ENCODE measurements around the gene GLB1L2.

The GLB1L2 gene

DNA sequence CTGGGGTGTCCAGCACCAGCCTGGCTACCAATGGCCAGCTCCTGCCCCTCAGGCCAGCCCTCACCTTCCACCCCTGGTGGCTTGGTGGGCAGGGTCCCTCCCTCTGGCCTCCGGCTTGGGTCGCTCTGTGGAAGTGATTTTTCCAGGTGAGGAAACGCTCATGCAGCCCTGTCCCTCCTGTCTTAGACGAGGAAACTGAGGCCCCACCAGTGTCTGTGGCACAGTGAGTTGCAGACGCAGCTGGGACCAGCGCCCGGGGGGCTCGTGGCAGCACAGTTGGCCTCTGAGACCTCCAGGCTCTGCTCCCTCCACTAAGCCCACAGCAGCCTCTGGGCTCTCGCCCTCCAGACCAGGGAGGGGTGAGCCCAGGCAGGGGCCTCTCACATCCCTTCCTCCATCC is 74.1 kb downstream of the GLB1L2 start:
- Histone ChIP-seq H2BK15ac (replicated peaks; ENCODE audit: low read depth) (no peak overlapping the region), H4K8ac (ENCODE audit: low read depth, low read length) (no peak overlapping the region), H3K4ac (ENCODE audit: low read depth, low read length) (no peak overlapping the region), H3K36me3 (ENCODE audit: control insufficient read depth, insufficient read depth, low read length) (no peaks in the 10 kb centered on the region), H3K23ac (ENCODE audit: low read length) (no peak overlapping the region), H3K4me1 (ENCODE audit: control insufficient read depth, low read depth, low read length) (peaks cover 3% of the 10 kb centered on the region), H3K79me2 (ENCODE audit: control insufficient read depth, insufficient read depth, low read length) (no peaks in the 10 kb centered on the region), H2BK120ac (ENCODE audit: low read depth, low read length) (no peak overlapping the region), H3K4me2 (ENCODE audit: low read length) (no peak overlapping the region), H3K18ac (ENCODE audit: low read length) (no peak overlapping the region), H4K5ac (ENCODE audit: low read length) (no peak overlapping the region), H2BK5ac (ENCODE audit: low read length) (no peak overlapping the region), H2AK5ac (ENCODE audit: low read length) (no peak overlapping the region), H3K9ac (ENCODE audit: low read length) (no peak overlapping the region), H3K79me1 (ENCODE audit: low read length) (peaks cover 7% of the 10 kb centered on the region), H3K4me3 (ENCODE audit: low read length) (no peak overlapping the region), H3K27me3 (ENCODE audit: insufficient read depth, low read length, poor library complexity) (no peaks in the 10 kb centered on the region), H3K27ac (ENCODE audit: low read depth, low read length) (no peak overlapping the region), H3K56ac (ENCODE audit: low read length) (no peak overlapping the region)
- no CpG with 5 or more reads among the region's 9 CpGs for WGBS (ENCODE audit: extremely low coverage, insufficient coverage, low lambda C conversion rate)
- no peak for DNase-seq

DNA sequence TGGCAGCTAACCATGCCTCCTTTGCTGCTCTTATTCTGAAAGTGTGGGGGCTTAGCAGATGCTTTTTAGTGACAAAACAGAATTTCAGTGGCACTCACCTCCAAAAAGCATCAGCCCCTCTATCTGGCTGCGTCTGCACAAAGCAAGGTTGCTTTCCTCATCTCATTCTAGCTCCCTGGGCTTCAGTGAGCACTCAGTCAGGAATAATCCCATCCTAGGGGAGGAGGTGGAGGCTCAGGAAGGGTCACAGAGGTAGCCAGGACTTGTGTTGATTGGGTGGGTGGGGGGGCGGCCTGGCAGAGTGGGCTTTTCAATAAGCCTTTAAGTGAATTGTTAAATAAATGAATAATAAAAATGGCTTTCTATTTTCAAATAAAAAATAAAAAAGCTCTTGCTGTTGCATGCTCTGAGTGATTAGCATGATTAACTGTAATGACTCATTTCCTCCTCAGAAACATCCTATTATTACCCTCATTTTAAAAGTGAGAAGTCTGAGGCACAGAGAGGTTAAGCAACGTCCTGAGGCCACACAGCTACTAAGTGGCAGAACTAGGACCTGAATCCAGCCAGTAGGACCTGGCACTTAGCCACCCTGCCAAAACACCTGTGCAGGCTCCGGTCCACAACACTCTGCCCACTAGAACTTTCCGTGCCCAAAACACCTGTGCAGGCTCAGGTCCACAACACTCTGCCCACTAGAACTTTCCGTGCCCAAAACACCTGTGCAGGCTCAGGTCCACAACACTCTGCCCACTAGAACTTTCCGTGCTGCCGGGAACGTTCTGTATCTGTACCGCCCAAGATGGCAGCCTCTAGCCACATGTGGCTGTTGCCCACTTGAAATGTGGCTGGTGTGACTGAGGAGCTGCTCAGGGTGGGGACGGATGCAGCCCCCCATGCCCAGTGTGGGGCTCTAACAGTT is 74.7 kb downstream of the GLB1L2 start:
- no peak overlapping the region for H3K4ac ChIP-seq (ENCODE audit: low read depth, low read length)
- peaks cover 1% of the 10 kb centered on the region for H3K79me2 ChIP-seq (ENCODE audit: control insufficient read depth, insufficient read depth, low read length)
- no peak overlapping the region for H2AK5ac ChIP-seq (ENCODE audit: low read length)
- peaks cover 8% of the 10 kb centered on the region for H3K79me1 ChIP-seq (ENCODE audit: low read length)
- H3K27me3 ChIP-seq (ENCODE audit: insufficient read depth, low read length, poor library complexity): no peaks in the 10 kb centered on the region
- H3K9ac ChIP-seq (ENCODE audit: low read length): no peak overlapping the region
- no peak for DNase-seq
- no CpG with 5 or more reads among the region's 11 CpGs for WGBS (ENCODE audit: extremely low coverage, insufficient coverage, low lambda C conversion rate)
- H3K27ac ChIP-seq (ENCODE audit: low read depth, low read length): no peak overlapping the region
- no peak overlapping the region for H3K4me3 ChIP-seq (ENCODE audit: low read length)
- H3K4me2 ChIP-seq (ENCODE audit: low read length): no peak overlapping the region
- H4K5ac ChIP-seq (ENCODE audit: low read length): no peak overlapping the region
- H3K23ac ChIP-seq (ENCODE audit: low read length): no peak overlapping the region
- no peak overlapping the region for H2BK5ac ChIP-seq (ENCODE audit: low read length)
- H2BK120ac ChIP-seq (ENCODE audit: low read depth, low read length): no peak overlapping the region
- H2BK15ac ChIP-seq (replicated peaks; ENCODE audit: low read depth): no peak overlapping the region
- H3K56ac ChIP-seq (ENCODE audit: low read length): no peak overlapping the region
- H3K4me1 ChIP-seq (ENCODE audit: control insufficient read depth, low read depth, low read length): peaks cover 5% of the 10 kb centered on the region
- no peak overlapping the region for H3K18ac ChIP-seq (ENCODE audit: low read length)
- no peak overlapping the region for H4K8ac ChIP-seq (ENCODE audit: low read depth, low read length)
- no peaks in the 10 kb centered on the region for H3K36me3 ChIP-seq (ENCODE audit: control insufficient read depth, insufficient read depth, low read length)

GRCh38 chr11:134407321-134407828 is 75.6 kb downstream of the GLB1L2 start:
- Histone ChIP-seq H4K8ac (ENCODE audit: low read depth, low read length) (no peak overlapping the region), H3K18ac (ENCODE audit: low read length) (no peak overlapping the region), H3K79me1 (ENCODE audit: low read length) (peaks cover 8% of the 10 kb centered on the region), H4K5ac (ENCODE audit: low read length) (no peak overlapping the region), H2AK5ac (ENCODE audit: low read length) (no peak overlapping the region), H3K4me1 (ENCODE audit: control insufficient read depth, low read depth, low read length) (peaks cover 5% of the 10 kb centered on the region), H2BK120ac (ENCODE audit: low read depth, low read length) (no peak overlapping the region), H3K56ac (ENCODE audit: low read length) (no peak overlapping the region), H2BK5ac (ENCODE audit: low read length) (no peak overlapping the region), H3K9ac (ENCODE audit: low read length) (no peak overlapping the region), H3K4me2 (ENCODE audit: low read length) (no peak overlapping the region), H3K27ac (ENCODE audit: low read depth, low read length) (no peak overlapping the region), H3K27me3 (ENCODE audit: insufficient read depth, low read length, poor library complexity) (no peaks in the 10 kb centered on the region), H3K4me3 (ENCODE audit: low read length) (no peak overlapping the region), H3K36me3 (ENCODE audit: control insufficient read depth, insufficient read depth, low read length) (no peaks in the 10 kb centered on the region), H3K79me2 (ENCODE audit: control insufficient read depth, insufficient read depth, low read length) (peaks cover 1% of the 10 kb centered on the region), H2BK15ac (replicated peaks; ENCODE audit: low read depth) (no peak overlapping the region), H3K23ac (ENCODE audit: low read length) (no peak overlapping the region), H3K4ac (ENCODE audit: low read depth, low read length) (no peak overlapping the region)
- no CpG with 5 or more reads among the region's 12 CpGs for WGBS (ENCODE audit: extremely low coverage, insufficient coverage, low lambda C conversion rate)
- no peak for DNase-seq

GRCh38 chr11:134407923-134408322 is 76.1 kb downstream of the GLB1L2 start:
- Histone ChIP-seq H3K27ac (ENCODE audit: low read depth, low read length) (no peak overlapping the region), H3K56ac (ENCODE audit: low read length) (no peak overlapping the region), H3K23ac (ENCODE audit: low read length) (no peak overlapping the region), H3K4me2 (ENCODE audit: low read length) (no peak overlapping the region), H2BK120ac (ENCODE audit: low read depth, low read length) (no peak overlapping the region), H3K4me1 (ENCODE audit: control insufficient read depth, low read depth, low read length) (peaks cover 5% of the 10 kb centered on the region), H2BK5ac (ENCODE audit: low read length) (no peak overlapping the region), H3K4ac (ENCODE audit: low read depth, low read length) (no peak overlapping the region), H3K79me1 (ENCODE audit: low read length) (peaks cover 8% of the 10 kb centered on the region), H2AK5ac (ENCODE audit: low read length) (no peak overlapping the region), H3K9ac (ENCODE audit: low read length) (no peak overlapping the region), H3K18ac (ENCODE audit: low read length) (no peak overlapping the region), H4K8ac (ENCODE audit: low read depth, low read length) (no peak overlapping the region), H3K4me3 (ENCODE audit: low read length) (no peak overlapping the region), H3K27me3 (ENCODE audit: insufficient read depth, low read length, poor library complexity) (no peaks in the 10 kb centered on the region), H4K5ac (ENCODE audit: low read length) (no peak overlapping the region), H2BK15ac (replicated peaks; ENCODE audit: low read depth) (no peak overlapping the region), H3K36me3 (ENCODE audit: control insufficient read depth, insufficient read depth, low read length) (no peaks in the 10 kb centered on the region), H3K79me2 (ENCODE audit: control insufficient read depth, insufficient read depth, low read length) (peaks cover 1% of the 10 kb centered on the region)
- no CpG with 5 or more reads among the region's 8 CpGs for WGBS (ENCODE audit: extremely low coverage, insufficient coverage, low lambda C conversion rate)
- DNase-seq: no peak

- peaks cover 8% of the 10 kb centered on the region for H3K4me1 ChIP-seq (ENCODE audit: control insufficient read depth, low read depth, low read length)
- no peak overlapping the region for H3K4me2 ChIP-seq (ENCODE audit: low read length)
- H3K18ac ChIP-seq (ENCODE audit: low read length): no peak overlapping the region
- H3K4me3 ChIP-seq (ENCODE audit: low read length): no peak overlapping the region
- H3K27me3 ChIP-seq (ENCODE audit: insufficient read depth, low read length, poor library complexity): peaks cover 2% of the 10 kb centered on the region
- no peak overlapping the region for H2BK5ac ChIP-seq (ENCODE audit: low read length)
- H3K23ac ChIP-seq (ENCODE audit: low read length): no peak overlapping the region
- H3K79me1 ChIP-seq (ENCODE audit: low read length): peaks cover 8% of the 10 kb centered on the region
- H3K4ac ChIP-seq (ENCODE audit: low read depth, low read length): no peak overlapping the region
- H3K79me2 ChIP-seq (ENCODE audit: control insufficient read depth, insufficient read depth, low read length): peaks cover 1% of the 10 kb centered on the region
- H2BK120ac ChIP-seq (ENCODE audit: low read depth, low read length): no peak overlapping the region
- no peaks in the 10 kb centered on the region for H3K36me3 ChIP-seq (ENCODE audit: control insufficient read depth, insufficient read depth, low read length)
- no peak overlapping the region for H4K5ac ChIP-seq (ENCODE audit: low read length)
- H3K9ac ChIP-seq (ENCODE audit: low read length): no peak overlapping the region
- peak; percentile 56 for DNase-seq
- no peak overlapping the region for H3K56ac ChIP-seq (ENCODE audit: low read length)
- no CpG with 5 or more reads among the region's 15 CpGs for WGBS (ENCODE audit: extremely low coverage, insufficient coverage, low lambda C conversion rate)
- no peak overlapping the region for H2BK15ac ChIP-seq (replicated peaks; ENCODE audit: low read depth)
- H3K27ac ChIP-seq (ENCODE audit: low read depth, low read length): no peak overlapping the region
- H2AK5ac ChIP-seq (ENCODE audit: low read length): no peak overlapping the region
- H4K8ac ChIP-seq (ENCODE audit: low read depth, low read length): no peak overlapping the region
These were observed 78.0 kb downstream of the GLB1L2 start for GRCh38 chr11:134409552-134410429.
